Measurements from ENCODE around the gene ARHGEF2. TPM values are rescaled to one million over a fixed set of nuclear protein-coding genes. Genes with fewer than 3 reads are reported as not detected.
A peak's percentile ranks its signal among the peaks of the same experiment; 100 is the strongest.

Gene ARHGEF2
- total RNA-seq, 4 donors from 2014 or later, result 13.6 to 27.3 (median 26.4) TPM

DNA sequence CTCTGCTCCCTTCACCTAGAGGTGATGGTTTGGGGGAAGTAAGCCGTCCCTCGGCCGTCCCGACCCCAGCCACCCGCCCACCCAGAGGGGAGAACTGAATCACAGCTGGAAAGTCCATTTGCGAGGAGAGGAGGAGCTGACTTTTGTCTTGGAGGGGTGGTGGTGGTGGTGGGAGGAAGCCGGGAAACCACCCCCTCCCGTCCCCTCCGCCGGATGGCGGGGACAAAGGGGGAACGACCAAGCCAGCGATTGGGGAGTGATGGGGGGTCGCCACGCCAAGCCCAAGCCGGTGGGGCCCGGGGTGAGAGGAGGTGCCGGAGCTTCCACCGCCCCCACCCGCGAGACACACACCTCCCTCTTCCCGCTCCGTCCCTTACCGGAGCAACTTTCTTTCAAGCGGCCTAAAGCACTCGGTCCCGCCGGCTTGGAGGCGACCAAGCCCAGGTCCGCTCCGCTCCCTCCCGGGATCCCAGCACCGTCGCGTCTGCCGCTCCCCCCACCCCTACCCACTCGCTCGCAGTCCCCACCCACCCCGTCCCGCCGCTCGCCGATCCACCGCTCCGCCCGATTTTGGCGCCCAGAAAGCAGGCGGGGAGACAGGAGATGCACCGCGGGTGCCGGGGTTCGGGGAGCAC lies 540 bp downstream of the ARHGEF2 start:
- peaks cover 80 to 81% of the 10 kb centered on the region in 2 donors for H3K4me1 ChIP-seq
- ATAC-seq (peak; percentile 28 to 37), DNase-seq (no peak)
- no peaks in the 10 kb centered on the region for H3K27me3 ChIP-seq
- H3K27ac ChIP-seq, result peak overlapping the region; percentile 87 to 97 (median 93)
- in situ Hi-C loops (cut with MboI; ENCODE audit: low sequenced_read_pairs in 4 of 4) (no loop called here), intact Hi-C loops (cut with DNase I; ENCODE audit: low total_unique reads) (no loop called here)
- no peak for TF ChIP-seq POLR2A (IDR thresholded peaks at IDR 0.05)
- TF ChIP-seq, protein P1, sequence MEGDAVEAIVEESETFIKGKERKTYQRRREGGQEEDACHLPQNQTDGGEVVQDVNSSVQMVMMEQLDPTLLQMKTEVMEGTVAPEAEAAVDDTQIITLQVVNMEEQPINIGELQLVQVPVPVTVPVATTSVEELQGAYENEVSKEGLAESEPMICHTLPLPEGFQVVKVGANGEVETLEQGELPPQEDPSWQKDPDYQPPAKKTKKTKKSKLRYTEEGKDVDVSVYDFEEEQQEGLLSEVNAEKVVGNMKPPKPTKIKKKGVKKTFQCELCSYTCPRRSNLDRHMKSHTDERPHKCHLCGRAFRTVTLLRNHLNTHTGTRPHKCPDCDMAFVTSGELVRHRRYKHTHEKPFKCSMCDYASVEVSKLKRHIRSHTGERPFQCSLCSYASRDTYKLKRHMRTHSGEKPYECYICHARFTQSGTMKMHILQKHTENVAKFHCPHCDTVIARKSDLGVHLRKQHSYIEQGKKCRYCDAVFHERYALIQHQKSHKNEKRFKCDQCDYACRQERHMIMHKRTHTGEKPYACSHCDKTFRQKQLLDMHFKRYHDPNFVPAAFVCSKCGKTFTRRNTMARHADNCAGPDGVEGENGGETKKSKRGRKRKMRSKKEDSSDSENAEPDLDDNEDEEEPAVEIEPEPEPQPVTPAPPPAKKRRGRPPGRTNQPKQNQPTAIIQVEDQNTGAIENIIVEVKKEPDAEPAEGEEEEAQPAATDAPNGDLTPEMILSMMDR (IDR thresholded peaks at IDR 0.05 in 4 of 5, conservative IDR thresholded peaks at IDR 0.05 in 1 of 5), result no peak
- H3K9me3 ChIP-seq, result no peaks in the 10 kb centered on the region
- no peaks in the 10 kb centered on the region for H3K36me3 ChIP-seq
- peak overlapping the region; percentile 84 to 97 (median 92) for H3K4me3 ChIP-seq

DNA sequence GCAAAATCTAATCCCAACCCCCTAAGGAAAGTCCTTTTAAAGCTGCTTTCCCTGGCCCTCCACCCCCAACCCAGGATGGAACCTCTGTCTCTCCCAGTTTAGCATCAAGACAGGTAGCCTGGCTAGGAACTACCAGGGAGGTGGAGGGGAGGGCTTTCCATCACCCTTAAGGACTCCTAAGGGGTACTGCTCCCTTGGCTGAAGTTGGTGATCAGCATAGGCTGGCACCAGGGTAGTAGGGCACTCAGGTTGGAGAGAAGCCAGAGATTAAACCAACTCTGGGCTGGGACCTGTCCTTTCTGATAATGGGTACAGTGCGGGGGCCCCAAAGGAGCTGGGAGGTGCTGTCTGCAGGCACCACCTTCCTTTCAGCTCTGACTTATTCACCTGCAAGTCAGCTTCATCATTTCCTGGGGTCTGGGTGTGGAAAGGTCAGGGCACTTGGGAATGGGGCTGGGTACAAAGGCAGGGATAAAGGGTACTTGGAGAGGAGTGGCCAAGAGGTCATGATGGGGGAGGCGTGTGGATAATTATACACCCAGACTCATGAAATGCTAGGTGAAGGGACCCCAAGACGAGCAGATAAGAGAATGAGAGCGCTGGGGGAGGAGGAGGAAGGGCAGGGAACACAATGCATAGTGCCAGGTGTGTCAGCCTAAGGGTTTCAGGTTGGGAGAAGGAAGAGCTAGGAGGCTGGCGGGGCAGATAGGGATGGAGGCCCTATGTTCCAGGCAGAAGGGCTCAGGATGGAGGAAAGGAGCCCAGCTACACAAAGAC lies 1.2 kb downstream of the ARHGEF2 start:
- in situ Hi-C loops (cut with MboI; ENCODE audit: low sequenced_read_pairs in 4 of 4), result no loop called here
- Histone ChIP-seq H3K4me1 (peaks cover 81 to 88% of the 10 kb centered on the region in 2 donors), H3K9me3 (no peaks in the 10 kb centered on the region), H3K4me3 (peak overlapping the region; percentile 84 to 97 (median 92)), H3K27me3 (no peaks in the 10 kb centered on the region), H3K36me3 (no peaks in the 10 kb centered on the region), H3K27ac (peak overlapping the region; percentile 87 to 97 (median 93))
- ATAC-seq (no peak), DNase-seq (no peak)
- TF ChIP-seq, protein P1 (IDR thresholded peaks at IDR 0.05 in 4 of 5, conservative IDR thresholded peaks at IDR 0.05 in 1 of 5), result no peak
- no peak for TF ChIP-seq POLR2A (IDR thresholded peaks at IDR 0.05)
- intact Hi-C loops (cut with DNase I; ENCODE audit: low total_unique reads), result no loop called here

DNA sequence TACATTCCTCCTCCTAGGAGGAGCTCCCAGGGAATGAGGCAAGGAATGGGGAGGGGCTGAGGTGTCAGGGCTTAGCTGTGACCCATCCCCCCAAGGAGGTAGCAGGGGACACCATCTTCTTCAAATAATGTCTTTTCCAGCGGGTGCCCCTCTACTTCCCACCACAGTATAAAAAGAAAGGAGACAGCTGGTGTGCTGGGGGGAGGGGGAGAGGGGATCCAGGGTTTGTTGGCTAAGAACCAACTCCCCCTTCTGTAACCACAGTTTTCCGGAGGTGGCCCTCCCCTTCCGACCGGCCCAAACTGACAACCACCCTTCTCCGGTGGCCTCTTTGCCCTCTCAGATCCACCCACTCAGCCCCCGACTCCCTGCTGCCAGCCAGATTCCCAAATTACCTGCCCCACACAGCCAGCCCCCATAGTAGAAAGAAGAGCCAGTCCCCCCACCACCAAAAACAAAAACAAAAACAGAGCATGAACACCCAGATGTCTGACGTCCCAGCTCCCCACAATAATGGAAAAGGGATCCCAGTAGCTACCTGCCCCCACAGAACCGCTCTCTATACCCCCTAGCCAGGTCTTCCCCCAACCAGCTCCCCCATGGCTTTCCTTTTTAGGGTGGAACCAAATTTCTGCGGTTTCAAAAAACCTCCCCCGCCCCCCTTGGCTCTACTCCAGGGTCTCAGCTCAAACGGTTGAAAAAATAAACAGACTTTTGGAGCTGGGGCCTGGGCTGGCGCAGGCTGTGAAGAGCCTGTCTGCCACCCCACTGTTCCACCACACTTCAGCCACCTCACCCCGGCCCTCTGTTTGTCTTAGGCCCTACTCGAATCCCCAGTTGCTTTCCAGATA lies 2.1 kb downstream of the ARHGEF2 start:
- Histone ChIP-seq H3K4me1 (peaks cover 77 to 89% of the 10 kb centered on the region in 2 donors), H3K27me3 (no peaks in the 10 kb centered on the region), H3K9me3 (no peaks in the 10 kb centered on the region), H3K36me3 (no peaks in the 10 kb centered on the region), H3K27ac (peak overlapping the region; percentile 87 to 97 (median 93)), H3K4me3 (peak overlapping the region; percentile 84 to 97 (median 92))
- TF ChIP-seq, protein P1 (IDR thresholded peaks at IDR 0.05 in 4 of 5, conservative IDR thresholded peaks at IDR 0.05 in 1 of 5), result no peak
- peak in 1 of 2 donors; percentile 29 for TF ChIP-seq POLR2A (IDR thresholded peaks at IDR 0.05)
- in situ Hi-C loops (cut with MboI; ENCODE audit: low sequenced_read_pairs in 4 of 4) (no loop called here), intact Hi-C loops (cut with DNase I; ENCODE audit: low total_unique reads) (no loop called here)
- ATAC-seq (no peak), DNase-seq (peak in 1 of 2 donors; percentile 55)

DNA sequence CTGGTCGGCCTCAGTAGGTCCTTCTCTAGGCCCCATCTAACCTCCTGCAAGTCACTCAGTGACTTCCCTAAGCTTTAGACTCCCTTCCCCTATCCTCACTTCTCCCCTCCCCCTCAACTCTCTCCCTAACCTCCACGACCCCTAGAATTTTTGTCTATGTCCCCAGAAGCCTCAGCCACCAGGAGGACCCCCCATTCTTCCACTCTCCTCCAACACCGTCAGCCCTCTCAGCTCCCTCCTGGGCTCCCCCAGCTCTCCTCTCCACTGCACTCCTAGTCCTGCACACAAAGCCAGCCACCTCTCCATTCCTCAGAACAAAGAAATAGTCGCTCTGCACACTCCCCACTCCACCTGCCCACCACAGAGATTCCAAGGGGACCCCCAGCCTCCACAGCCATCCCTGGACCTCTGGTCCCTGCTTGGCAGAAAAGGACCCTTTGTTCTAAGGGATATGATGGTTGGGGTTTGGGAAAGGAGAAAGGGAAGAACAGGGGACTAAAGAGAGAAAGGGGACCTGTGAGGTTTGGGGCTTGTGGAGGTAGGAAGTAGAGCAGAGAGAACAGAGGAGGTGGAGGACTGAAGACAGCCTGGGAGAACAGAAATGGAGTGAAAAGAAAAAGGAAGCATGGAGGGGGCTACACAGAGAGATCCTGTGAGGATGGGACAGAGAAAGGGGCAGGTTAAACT lies 2.8 kb downstream of the ARHGEF2 start:
- no peaks in the 10 kb centered on the region for H3K27me3 ChIP-seq
- H3K4me1 ChIP-seq, result peaks cover 77 to 89% of the 10 kb centered on the region in 2 donors
- H3K36me3 ChIP-seq, result no peaks in the 10 kb centered on the region
- intact Hi-C loops (cut with DNase I; ENCODE audit: low total_unique reads) (no loop called here), in situ Hi-C loops (cut with MboI; ENCODE audit: low sequenced_read_pairs in 4 of 4) (no loop called here)
- TF ChIP-seq, protein P1 (IDR thresholded peaks at IDR 0.05 in 4 of 5, conservative IDR thresholded peaks at IDR 0.05 in 1 of 5), result no peak
- no peak for TF ChIP-seq POLR2A (IDR thresholded peaks at IDR 0.05)
- peak overlapping the region; percentile 84 to 97 (median 92) for H3K4me3 ChIP-seq
- ATAC-seq (no peak), DNase-seq (no peak)
- peak overlapping the region; percentile 87 to 97 (median 93) for H3K27ac ChIP-seq
- H3K9me3 ChIP-seq, result no peaks in the 10 kb centered on the region
